Measurements from ENCODE around the gene TMEM62. TPM values are rescaled to one million over a fixed set of nuclear protein-coding genes. Genes with fewer than 3 reads are reported as not detected.

The TMEM62 gene
- total RNA-seq, 1 donor from 2014 or later, result 5.1 TPM

- H3K4me3 Mint-ChIP-seq (ENCODE audit: unreplicated experiment), result no peak overlapping the region
- peak; percentile 40 for DNase-seq (ENCODE audit: low spot score)
- no peaks in the 10 kb centered on the region for H3K9me3 Mint-ChIP-seq (ENCODE audit: unreplicated experiment)
- no peak overlapping the region for H3K27ac Mint-ChIP-seq (ENCODE audit: unreplicated experiment)
- H3K36me3 Mint-ChIP-seq (ENCODE audit: low read depth, unreplicated experiment), result no peaks in the 10 kb centered on the region
- H3K4me1 Mint-ChIP-seq (ENCODE audit: unreplicated experiment), result no peaks in the 10 kb centered on the region
- TF ChIP-seq CTCF (IDR thresholded peaks at IDR 0.05; ENCODE audit: unreplicated experiment), result no peak
- peaks cover 10% of the 10 kb centered on the region for H3K27me3 Mint-ChIP-seq (ENCODE audit: unreplicated experiment)
Measured at GRCh38 chr15:43209059-43209824, 75.9 kb downstream of the TMEM62 start.

- Mint-ChIP-seq H3K27ac (ENCODE audit: unreplicated experiment) (no peak overlapping the region), H3K36me3 (ENCODE audit: low read depth, unreplicated experiment) (no peaks in the 10 kb centered on the region), H3K4me3 (ENCODE audit: unreplicated experiment) (no peak overlapping the region), H3K27me3 (ENCODE audit: unreplicated experiment) (peaks cover 10% of the 10 kb centered on the region), H3K9me3 (ENCODE audit: unreplicated experiment) (no peaks in the 10 kb centered on the region), H3K4me1 (ENCODE audit: unreplicated experiment) (no peaks in the 10 kb centered on the region)
- DNase-seq (ENCODE audit: low spot score), result no peak
- TF ChIP-seq CTCF (IDR thresholded peaks at IDR 0.05; ENCODE audit: unreplicated experiment), result no peak
Measured at GRCh38 chr15:43210172-43210745, 76.9 kb downstream of the TMEM62 start.

- Mint-ChIP-seq H3K4me1 (ENCODE audit: unreplicated experiment) (no peaks in the 10 kb centered on the region), H3K4me3 (ENCODE audit: unreplicated experiment) (no peak overlapping the region), H3K9me3 (ENCODE audit: unreplicated experiment) (no peaks in the 10 kb centered on the region), H3K27ac (ENCODE audit: unreplicated experiment) (no peak overlapping the region), H3K27me3 (ENCODE audit: unreplicated experiment) (peaks cover 10% of the 10 kb centered on the region), H3K36me3 (ENCODE audit: low read depth, unreplicated experiment) (no peaks in the 10 kb centered on the region)
- TF ChIP-seq CTCF (IDR thresholded peaks at IDR 0.05; ENCODE audit: unreplicated experiment), result no peak
- no peak for DNase-seq (ENCODE audit: low spot score)
Measured at GRCh38 chr15:43210807-43211206, 77.4 kb downstream of the TMEM62 start.

DNA sequence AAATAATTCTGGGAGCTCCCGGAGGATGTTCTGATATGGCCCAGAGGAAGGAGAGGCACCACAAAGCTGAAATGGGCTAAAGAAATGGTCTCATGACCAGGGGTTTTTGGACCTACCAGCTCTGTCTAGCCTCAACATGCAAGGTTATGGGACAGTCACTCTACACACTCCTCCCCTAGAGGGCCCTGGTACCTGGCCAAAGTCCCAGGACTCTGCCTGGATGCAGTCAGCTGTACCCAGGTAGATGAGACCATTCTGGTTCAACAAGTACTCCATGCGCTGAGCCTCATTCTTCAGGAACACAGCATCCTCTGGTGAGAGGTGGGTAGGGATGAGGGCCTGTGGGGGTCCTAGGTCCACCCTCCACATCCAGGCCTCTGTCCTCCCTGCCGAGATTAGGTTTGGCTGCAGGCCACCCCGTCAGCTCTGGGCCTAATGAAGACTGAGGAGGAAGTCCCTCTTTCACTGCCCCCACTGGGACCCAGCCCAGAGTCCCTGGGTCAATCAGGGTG lies 77.9 kb downstream of the TMEM62 start:
- Mint-ChIP-seq H3K4me1 (ENCODE audit: unreplicated experiment) (no peaks in the 10 kb centered on the region), H3K9me3 (ENCODE audit: unreplicated experiment) (no peaks in the 10 kb centered on the region), H3K27me3 (ENCODE audit: unreplicated experiment) (peaks cover 10% of the 10 kb centered on the region), H3K4me3 (ENCODE audit: unreplicated experiment) (no peak overlapping the region), H3K27ac (ENCODE audit: unreplicated experiment) (no peak overlapping the region), H3K36me3 (ENCODE audit: low read depth, unreplicated experiment) (no peaks in the 10 kb centered on the region)
- DNase-seq (ENCODE audit: low spot score), result no peak
- TF ChIP-seq CTCF (IDR thresholded peaks at IDR 0.05; ENCODE audit: unreplicated experiment), result no peak

DNA sequence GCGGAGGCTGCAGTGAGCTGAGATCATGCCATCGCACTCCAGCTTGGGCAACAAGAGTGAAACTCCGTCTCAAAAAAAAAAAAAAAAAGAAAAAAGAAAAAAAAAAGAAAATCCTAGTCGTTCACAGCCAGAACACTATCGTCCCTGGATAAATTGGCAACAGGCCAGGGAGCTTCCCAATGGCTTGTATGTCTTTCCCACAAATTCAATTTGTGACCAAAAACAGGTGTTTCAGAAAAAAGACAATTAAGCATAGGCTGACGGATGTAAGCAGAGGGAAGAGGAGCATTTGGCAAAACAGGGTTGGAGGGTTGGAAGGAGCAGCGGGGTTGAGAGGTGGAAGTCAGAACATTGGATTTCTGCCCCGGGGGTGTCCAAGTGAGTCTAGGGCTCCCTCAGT lies 78.9 kb downstream of the TMEM62 start:
- H3K36me3 Mint-ChIP-seq (ENCODE audit: low read depth, unreplicated experiment), result no peaks in the 10 kb centered on the region
- TF ChIP-seq CTCF (IDR thresholded peaks at IDR 0.05; ENCODE audit: unreplicated experiment), result no peak
- no peak for DNase-seq (ENCODE audit: low spot score)
- H3K4me1 Mint-ChIP-seq (ENCODE audit: unreplicated experiment), result no peaks in the 10 kb centered on the region
- H3K27ac Mint-ChIP-seq (ENCODE audit: unreplicated experiment), result no peak overlapping the region
- peaks cover 10% of the 10 kb centered on the region for H3K27me3 Mint-ChIP-seq (ENCODE audit: unreplicated experiment)
- H3K9me3 Mint-ChIP-seq (ENCODE audit: unreplicated experiment), result no peaks in the 10 kb centered on the region
- no peak overlapping the region for H3K4me3 Mint-ChIP-seq (ENCODE audit: unreplicated experiment)

Measured in endothelial cell (in vitro differentiated cells).